Lung (tissue), 12 donors: ENCODE results near the gene MAEA. TPM values are rescaled to one million over a fixed set of nuclear protein-coding genes. Genes with fewer than 3 reads are reported as not detected.
"Not testable (repeated sequence)": the region's sequence is repeated elsewhere in the genome, so short reads cannot be mapped to it uniquely, and the experiment has no call there.

Source experiments
- ATAC-seq: fragments of 200-7000 bp; cut with Tn5 transposase; one replicate; pipeline ENCODE4 v1.9.1; 2020; ENCODE audit warnings: moderate number of reproducible peaks; ENCODE audit not compliant: insufficient read depth, low FRiP score
- DNase-seq, 3 donors: peaks; one replicate each; pipeline ENCODE4 v3.0.0-alpha.2; 2013 to 2017
- H3K27ac ChIP-seq, 2 donors: one replicate each; pipeline ENCODE4 v1.5.1; 2013; ENCODE audit warnings: mild to moderate bottlenecking in 2 of 2, moderate library complexity in 2 of 2, control low read depth in 1 of 2, inconsistent platforms in 1 of 2, low read depth in 1 of 2, low read length in 1 of 2
- H3K27me3 ChIP-seq, 3 donors: one replicate each; pipeline ENCODE4 v1.5.1; 2013; ENCODE audit warnings: low read length in 2 of 3; ENCODE audit not compliant: control insufficient read depth in 3 of 3, insufficient read depth in 3 of 3
- H3K36me3 ChIP-seq, 4 donors: one replicate each; pipeline ENCODE4 v1.5.1; 2013; ENCODE audit warnings: low read length in 4 of 4, mild to moderate bottlenecking in 1 of 4, moderate library complexity in 1 of 4; ENCODE audit not compliant: control insufficient read depth in 4 of 4, insufficient read depth in 4 of 4
- H3K4me1 ChIP-seq, 5 donors: one replicate each; pipeline ENCODE4 v1.5.1; 2013; ENCODE audit warnings: low read length in 5 of 5, mild to moderate bottlenecking in 2 of 5, moderate library complexity in 1 of 5; ENCODE audit not compliant: control insufficient read depth in 5 of 5, insufficient read depth in 5 of 5
- H3K4me3 ChIP-seq: one replicate; pipeline ENCODE4 v1.5.1; 2013; ENCODE audit warnings: mild to moderate bottlenecking, control low read depth, moderate library complexity
- H3K9ac ChIP-seq, 2 donors: one replicate each; pipeline ENCODE4 v1.5.1; 2013; ENCODE audit warnings: low read length in 2 of 2, control low read depth in 1 of 2; ENCODE audit not compliant: insufficient read depth in 1 of 2
- H3K9me3 ChIP-seq, 4 donors: one replicate each; pipeline ENCODE4 v1.5.1; 2013; ENCODE audit warnings: low read length in 3 of 4, mild to moderate bottlenecking in 1 of 4, moderate library complexity in 1 of 4; ENCODE audit not compliant: control insufficient read depth in 4 of 4, insufficient read depth in 3 of 4
- CTCF ChIP-seq: IDR thresholded peaks from 2 replicates; pipeline ENCODE4 v1.5.1; 2012; ENCODE audit warnings: mild to moderate bottlenecking; ENCODE audit errors: control extremely low read depth, extremely low read depth
- WGBS, 2 donors: extraction: QIAGEN DNeasy Blood & Tissue Kit; methylation state at CpG; one replicate each; pipeline ENCODE4 v1.1.7; 2013; 5-methylcytosine and 5-hydroxymethylcytosine counted together
- polyA plus RNA-seq, 2 donors: library from polyadenylated mRNA; stranded (reverse); fragments of 200-250 nt; gene quantifications; one replicate each; pipeline ENCODE4 v1.2.1, GENCODE V29; 2013
- total RNA-seq, 2 donors: library from RNA; depleted of rRNA in 1 of 2; stranded (reverse); fragments of >200 nt in 1 of 2; gene quantifications; one replicate each; pipeline ENCODE4 v1.2.1, GENCODE V29; 2014 to 2021
- donor health status: control.
- donor health status: control.
- donor health status: Bipolar disorder and iron deficiency.
- donor health status: healthy.
- donor health status: DM: yes; HTN: yes; CAD: no.

MAEA gene
- total and polyA plus RNA-seq, 4 donors, result 39.7 to 67.4 (median 60.8) TPM

- Histone ChIP-seq H3K9ac (peak overlapping the region; percentile 80 to 95), H3K4me1 (peaks cover 9 to 22% (median 13%) of the 10 kb centered on the region in 5 donors), H3K27ac (peak overlapping the region; percentile 93 to 98), H3K27me3 (no peaks in the 10 kb centered on the region), H3K9me3 (no peaks in the 10 kb centered on the region), H3K4me3 (peak overlapping the region; percentile 97), H3K36me3 (peaks cover 0 to 6% (median 0%) of the 10 kb centered on the region in 4 donors)
- TF ChIP-seq CTCF, result no peak
- no peak for ATAC-seq
- WGBS, 2 donors, result 1% methylated on average over 47 of the region's 47 CpGs
- peak in 2 of 3 donors; percentile 22 to 37 for DNase-seq
Observed at GRCh38 chr4:1290165-1290977, 680 bp downstream of the MAEA start.

- peaks cover 9 to 22% (median 13%) of the 10 kb centered on the region in 5 donors for H3K4me1 ChIP-seq
- peak overlapping the region; percentile 93 to 98 for H3K27ac ChIP-seq
- DNase-seq, result no peak
- ATAC-seq, result no peak
- TF ChIP-seq CTCF, result no peak
- 66 to 69% methylated on average over 9 of the region's 9 CpGs for whole genome bisulfite sequencing, 2 donors
- no peaks in the 10 kb centered on the region for H3K27me3 ChIP-seq
- H3K9ac ChIP-seq, result peak overlapping the region; percentile 80 to 95
- H3K9me3 ChIP-seq, result no peaks in the 10 kb centered on the region
- H3K36me3 ChIP-seq, result peaks cover 0 to 8% (median 0%) of the 10 kb centered on the region in 4 donors
- H3K4me3 ChIP-seq, result no peak overlapping the region
Observed at GRCh38 chr4:1291091-1291490, 1.4 kb downstream of the MAEA start.

DNA sequence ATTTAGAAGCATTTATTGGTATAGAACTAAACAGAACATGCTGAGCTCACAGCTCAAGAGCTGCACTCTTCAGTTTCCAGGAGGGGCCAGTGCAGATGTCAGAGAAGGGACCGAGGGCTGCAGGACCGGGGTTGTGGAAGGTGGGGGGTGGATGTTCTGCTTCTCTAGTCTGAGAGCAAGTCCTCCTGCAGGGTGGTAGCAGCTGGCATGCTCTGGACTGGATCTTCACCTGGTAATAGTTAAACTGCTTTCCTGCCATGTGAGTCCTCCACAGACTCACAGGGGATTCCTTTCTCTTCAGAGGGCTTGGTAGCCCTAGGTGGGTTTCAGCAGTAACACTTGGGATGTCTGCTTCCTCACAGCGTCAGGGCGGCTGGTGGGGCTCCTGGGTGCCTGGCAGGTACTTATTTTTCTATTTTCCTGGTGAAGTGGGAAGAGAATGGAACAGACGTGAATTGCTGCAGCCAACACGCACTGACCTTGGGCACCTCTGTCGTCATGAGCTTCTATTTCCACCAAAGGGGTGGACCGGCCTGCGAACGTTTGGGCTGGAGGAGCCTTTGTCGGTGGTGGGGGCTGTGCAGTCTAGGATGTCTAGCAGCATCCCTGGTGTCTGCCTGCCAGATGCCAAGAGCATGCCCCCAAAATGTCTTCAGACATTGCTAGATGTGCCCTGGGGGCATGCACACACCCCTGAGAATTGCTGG is 2.5 kb downstream of the MAEA start:
- WGBS, 2 donors, result 75 to 83% methylated on average over 11 of the region's 11 CpGs
- H3K27ac ChIP-seq, result no peak overlapping the region

GRCh38 chr4:1292703-1293011 is 3.0 kb downstream of the MAEA start:
- H3K27me3 ChIP-seq, H3K27ac ChIP-seq, DNase-seq, ATAC-seq, H3K9me3 ChIP-seq, H3K9ac ChIP-seq, H3K4me3 ChIP-seq: not testable (repeated sequence)
- Histone ChIP-seq H3K4me1 (peaks cover 9 to 22% (median 13%) of the 10 kb centered on the region in 5 donors), H3K36me3 (peaks cover under 1 to 20% (median 4%) of the 10 kb centered on the region in 4 donors)
- WGBS, 2 donors, result 80 to 89% methylated on average over 8 of the region's 8 CpGs

More for the DNA sequence above, 2.5 kb downstream of the MAEA start:
- no peak for TF ChIP-seq CTCF
- ATAC-seq (no peak), DNase-seq (no peak)
- Histone ChIP-seq H3K9ac (peak overlapping the region in 1 of 2 donors; percentile 23), H3K4me1 (peaks cover 9 to 22% (median 13%) of the 10 kb centered on the region in 5 donors), H3K36me3 (peaks cover 0 to 15% (median 2%) of the 10 kb centered on the region in 4 donors), H3K27me3 (no peaks in the 10 kb centered on the region), H3K4me3 (no peak overlapping the region), H3K9me3 (no peaks in the 10 kb centered on the region)
